ENCODE data around the gene MED22. TPM values are rescaled to one million over a fixed set of nuclear protein-coding genes. Genes with fewer than 3 reads are reported as not detected.
"Not testable (repeated sequence)": the region's sequence is repeated elsewhere in the genome, so short reads cannot be mapped to it uniquely, and the experiment has no call there.

The MED22 gene
- total RNA-seq, 1 donor = 14.5 TPM

GRCh38 chr9:133339641-133340040, 8.3 kb downstream of the MED22 start:
- no peak for DNase-seq (ENCODE audit: insufficient read length, low spot score, missing footprints)
- H4K20me1 ChIP-seq (ENCODE audit: insufficient read depth, low read length) = peaks cover 3% of the 10 kb centered on the region
- no peak for TF ChIP-seq CTCF (IDR thresholded peaks at IDR 0.05; ENCODE audit: extremely low read depth, low read depth, low read length)
- H3K4me1 ChIP-seq (ENCODE audit: insufficient read depth, low read length) = peaks cover 14% of the 10 kb centered on the region
- H3K27me3 ChIP-seq (ENCODE audit: insufficient read depth, low read length) = no peaks in the 10 kb centered on the region
- H3K4me3 ChIP-seq (ENCODE audit: insufficient read depth, low read length) = no peak overlapping the region
- no peak overlapping the region for H3K4me2 ChIP-seq (ENCODE audit: insufficient read depth, low read length)
- no peak overlapping the region for H2AFZ ChIP-seq (ENCODE audit: low read length)
- H3K79me2 ChIP-seq (ENCODE audit: insufficient read depth, low read length) = peaks cover 14% of the 10 kb centered on the region
- H3K27ac ChIP-seq (ENCODE audit: low read depth, low read length) = no peak overlapping the region
- H3K36me3 ChIP-seq (ENCODE audit: insufficient read depth, low read length) = peaks cover 48% of the 10 kb centered on the region
- no peaks in the 10 kb centered on the region for H3K9me3 ChIP-seq (ENCODE audit: low read depth, low read length)

DNA sequence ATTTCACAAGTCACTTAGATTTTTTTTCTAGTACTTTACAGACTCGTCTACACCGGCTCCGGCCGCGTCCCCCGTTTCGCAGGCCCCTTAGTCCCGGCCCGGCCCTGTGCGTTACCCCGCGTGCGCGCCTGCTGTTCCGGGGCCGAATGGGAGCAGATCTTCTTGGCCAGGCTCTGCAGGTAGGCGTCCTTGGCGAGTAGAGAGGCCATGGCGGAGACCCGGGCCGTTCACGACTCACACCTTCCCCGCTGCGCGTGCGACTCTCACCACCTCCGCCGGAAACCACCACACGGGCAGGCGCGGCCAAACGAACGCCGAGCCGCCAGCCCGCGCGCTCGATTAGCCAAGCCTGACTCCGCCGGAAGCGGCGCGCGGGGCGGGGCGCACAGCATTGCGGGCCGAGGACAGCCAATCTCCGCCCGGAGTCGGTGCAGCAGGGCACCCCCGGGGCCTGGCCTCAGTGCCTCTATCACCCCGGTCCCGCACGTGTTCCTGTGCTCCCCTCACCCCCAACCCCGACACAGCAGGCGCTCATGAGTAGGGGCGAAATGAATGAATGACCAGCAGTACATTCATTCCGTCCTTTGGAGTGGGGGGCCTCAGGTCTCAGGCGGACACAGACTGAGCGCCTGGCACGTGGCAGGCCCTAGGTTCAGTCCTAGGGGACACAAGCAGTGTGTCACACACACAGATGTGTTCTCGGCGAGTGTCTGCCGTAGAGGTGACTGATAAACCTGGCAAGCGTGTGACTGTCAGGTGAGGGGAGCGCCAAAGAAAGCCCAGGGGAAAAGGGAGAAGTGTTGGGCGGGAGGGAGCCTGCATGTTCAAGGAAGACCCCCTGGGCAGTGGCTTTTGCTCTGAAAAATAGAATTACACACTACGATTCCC, 11.8 kb downstream of the MED22 start, which contains the start of gene SURF6:
TSS of gene SURF6 (minus strand) at position 265 of the 888 bp plus-strand sequence. CDS start at position 209, 56 bp downstream.
- DNase-seq (ENCODE audit: insufficient read length, low spot score, missing footprints) = peak; percentile 98
- H3K36me3 ChIP-seq (ENCODE audit: insufficient read depth, low read length) = peaks cover 55% of the 10 kb centered on the region
- H3K9me3 ChIP-seq (ENCODE audit: low read depth, low read length) = no peaks in the 10 kb centered on the region
- H3K4me1 ChIP-seq (ENCODE audit: insufficient read depth, low read length) = peaks cover 14% of the 10 kb centered on the region
- peak within 1 kb of the TSS; percentile 69 for H3K27ac ChIP-seq (ENCODE audit: low read depth, low read length)
- H3K4me3 ChIP-seq (ENCODE audit: insufficient read depth, low read length) = peak within 1 kb of the TSS; percentile 99
- peak within 1 kb of the TSS; percentile 89 for H3K4me2 ChIP-seq (ENCODE audit: insufficient read depth, low read length)
- H3K79me2 ChIP-seq (ENCODE audit: insufficient read depth, low read length) = peaks cover 31% of the 10 kb centered on the region
- no peaks in the 10 kb centered on the region for H3K27me3 ChIP-seq (ENCODE audit: insufficient read depth, low read length)
- TF ChIP-seq CTCF (IDR thresholded peaks at IDR 0.05; ENCODE audit: extremely low read depth, low read depth, low read length) = no peak
- H2AFZ ChIP-seq (ENCODE audit: low read length) = peak within 1 kb of the TSS; percentile 85
- H4K20me1 ChIP-seq (ENCODE audit: insufficient read depth, low read length) = peaks cover 18% of the 10 kb centered on the region

DNA sequence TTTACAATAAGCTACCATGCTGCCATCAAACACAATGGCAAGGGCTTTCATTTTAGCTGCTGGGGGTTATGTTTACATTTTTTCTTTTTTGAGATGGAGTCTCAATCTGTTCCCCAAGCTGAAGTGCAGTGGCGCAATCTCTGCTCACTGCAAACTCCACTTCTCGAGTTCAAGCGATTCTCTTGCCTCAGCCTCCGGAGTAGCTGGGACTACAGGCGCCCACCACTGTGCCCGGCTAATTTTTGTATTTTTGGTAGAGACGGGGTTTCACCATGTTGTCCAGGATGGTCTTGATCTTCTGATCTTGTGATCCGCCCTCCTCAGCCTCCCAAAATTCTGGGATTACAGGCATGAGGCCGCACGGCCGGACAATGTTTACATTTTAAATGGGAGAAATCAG, 13.0 kb downstream of the MED22 start:
- peaks cover 14% of the 10 kb centered on the region for H3K4me1 ChIP-seq (ENCODE audit: insufficient read depth, low read length)
- peak overlapping the region; percentile 69 for H3K27ac ChIP-seq (ENCODE audit: low read depth, low read length)
- H4K20me1 ChIP-seq (ENCODE audit: insufficient read depth, low read length) = peaks cover 21% of the 10 kb centered on the region
- H2AFZ ChIP-seq (ENCODE audit: low read length); H3K27me3 ChIP-seq (ENCODE audit: insufficient read depth, low read length); H3K9me3 ChIP-seq (ENCODE audit: low read depth, low read length); DNase-seq (ENCODE audit: insufficient read length, low spot score, missing footprints): not testable (repeated sequence)
- H3K79me2 ChIP-seq (ENCODE audit: insufficient read depth, low read length) = peaks cover 31% of the 10 kb centered on the region
- peaks cover 54% of the 10 kb centered on the region for H3K36me3 ChIP-seq (ENCODE audit: insufficient read depth, low read length)
- peak overlapping the region; percentile 99 for H3K4me3 ChIP-seq (ENCODE audit: insufficient read depth, low read length)
- peak overlapping the region; percentile 89 for H3K4me2 ChIP-seq (ENCODE audit: insufficient read depth, low read length)

DNA sequence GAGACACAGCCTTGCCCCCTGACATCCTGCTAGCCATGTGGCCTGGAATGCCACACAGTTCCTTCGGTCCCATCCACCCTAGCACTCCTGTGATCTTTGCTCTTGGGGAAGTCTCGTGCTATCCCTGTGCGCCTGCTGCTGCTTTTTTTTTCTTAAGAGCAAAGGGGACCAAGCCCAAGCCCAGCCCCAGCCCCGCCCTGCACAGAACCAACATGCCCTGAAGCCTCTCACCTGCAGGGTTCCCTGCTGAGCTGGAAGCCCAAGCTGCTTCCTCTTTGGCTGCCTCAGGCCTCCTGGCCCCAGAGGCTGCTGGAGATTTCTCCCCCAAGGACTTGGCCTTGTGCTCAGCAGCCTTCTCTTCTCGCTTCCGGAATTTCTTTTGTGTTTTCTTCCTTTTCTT, 13.8 kb downstream of the MED22 start:
- DNase-seq (ENCODE audit: insufficient read length, low spot score, missing footprints) = no peak
- no peak overlapping the region for H3K4me3 ChIP-seq (ENCODE audit: insufficient read depth, low read length)
- no peaks in the 10 kb centered on the region for H3K9me3 ChIP-seq (ENCODE audit: low read depth, low read length)
- peaks cover 31% of the 10 kb centered on the region for H3K79me2 ChIP-seq (ENCODE audit: insufficient read depth, low read length)
- no peak overlapping the region for H2AFZ ChIP-seq (ENCODE audit: low read length)
- no peak overlapping the region for H3K4me2 ChIP-seq (ENCODE audit: insufficient read depth, low read length)
- H3K36me3 ChIP-seq (ENCODE audit: insufficient read depth, low read length) = peaks cover 46% of the 10 kb centered on the region
- H3K4me1 ChIP-seq (ENCODE audit: insufficient read depth, low read length) = peaks cover 14% of the 10 kb centered on the region
- H4K20me1 ChIP-seq (ENCODE audit: insufficient read depth, low read length) = peaks cover 21% of the 10 kb centered on the region
- no peak overlapping the region for H3K27ac ChIP-seq (ENCODE audit: low read depth, low read length)
- no peak for TF ChIP-seq CTCF (IDR thresholded peaks at IDR 0.05; ENCODE audit: extremely low read depth, low read depth, low read length)
- no peaks in the 10 kb centered on the region for H3K27me3 ChIP-seq (ENCODE audit: insufficient read depth, low read length)
